AG04449 (cell line): ENCODE measurements around the gene RBM5.

Source experiments
- CTCF ChIA-PET: fragments of 350-600 bp; formaldehyde crosslinking; extraction: SDS; loops from one replicate; lab custom pipeline; 2021; ENCODE audit warnings: antibody characterized with exemption; lab: Yijun Ruan, JAX
- POLR2A ChIA-PET: fragments of 400-600, 350-600 bp; formaldehyde crosslinking; extraction: SDS; loops from one replicate; lab custom pipeline; 2020; ENCODE audit warnings: antibody characterized with exemption, inconsistent platforms; lab: Yijun Ruan, JAX
- DNase-seq: peaks from one replicate; pipeline ENCODE4 v3.0.0-alpha.2; 2010; ENCODE audit warnings: low read depth, low spot score
- H3K4me3 ChIP-seq: 2 replicates; pipeline ENCODE4 v1.5.1; 2011; ENCODE audit warnings: low read depth, mild to moderate bottlenecking, control low read depth, low read length
- TF ChIP-seq, protein P1 (sequence below): IDR thresholded peaks from one replicate; pipeline ENCODE4 v1.5.1; 2011; ENCODE audit warnings: mild to moderate bottlenecking, moderate library complexity, low read length, control low read depth, inconsistent platforms; ENCODE audit not compliant: insufficient read depth; ENCODE audit errors: missing control alignments

Gene RBM5

DNA sequence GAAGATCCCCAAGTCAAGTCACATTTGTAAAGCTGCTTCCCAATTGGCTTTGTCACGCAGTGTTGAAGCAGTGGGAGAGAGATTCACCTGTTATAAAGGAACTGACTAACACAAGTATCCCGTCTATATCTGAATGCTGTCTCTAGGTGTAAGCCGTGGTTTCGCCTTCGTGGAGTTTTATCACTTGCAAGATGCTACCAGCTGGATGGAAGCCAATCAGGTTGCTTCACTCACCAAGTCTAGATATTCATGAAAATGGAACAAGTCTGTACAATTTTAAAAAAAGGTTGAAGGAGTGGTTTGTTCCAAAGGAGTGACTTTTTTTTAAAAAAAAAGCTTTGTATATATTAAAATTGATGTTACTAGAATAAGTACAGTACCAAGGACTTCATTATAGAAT lies 11.7 kb downstream of the RBM5 start:
- TF ChIP-seq, protein P1, sequence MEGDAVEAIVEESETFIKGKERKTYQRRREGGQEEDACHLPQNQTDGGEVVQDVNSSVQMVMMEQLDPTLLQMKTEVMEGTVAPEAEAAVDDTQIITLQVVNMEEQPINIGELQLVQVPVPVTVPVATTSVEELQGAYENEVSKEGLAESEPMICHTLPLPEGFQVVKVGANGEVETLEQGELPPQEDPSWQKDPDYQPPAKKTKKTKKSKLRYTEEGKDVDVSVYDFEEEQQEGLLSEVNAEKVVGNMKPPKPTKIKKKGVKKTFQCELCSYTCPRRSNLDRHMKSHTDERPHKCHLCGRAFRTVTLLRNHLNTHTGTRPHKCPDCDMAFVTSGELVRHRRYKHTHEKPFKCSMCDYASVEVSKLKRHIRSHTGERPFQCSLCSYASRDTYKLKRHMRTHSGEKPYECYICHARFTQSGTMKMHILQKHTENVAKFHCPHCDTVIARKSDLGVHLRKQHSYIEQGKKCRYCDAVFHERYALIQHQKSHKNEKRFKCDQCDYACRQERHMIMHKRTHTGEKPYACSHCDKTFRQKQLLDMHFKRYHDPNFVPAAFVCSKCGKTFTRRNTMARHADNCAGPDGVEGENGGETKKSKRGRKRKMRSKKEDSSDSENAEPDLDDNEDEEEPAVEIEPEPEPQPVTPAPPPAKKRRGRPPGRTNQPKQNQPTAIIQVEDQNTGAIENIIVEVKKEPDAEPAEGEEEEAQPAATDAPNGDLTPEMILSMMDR, result no peak
- no peak overlapping the region for H3K4me3 ChIP-seq
- ChIA-PET CTCF (interaction anchor here (0.9 to 4.6 kb wide), 6 partner anchors 10 to 125 kb away, joined by 3 to 29 read pairs (median 6); partner anchors contain the start of gene GNAT1), POLR2A (no interaction called here)
- DNase-seq, result no peak

DNA sequence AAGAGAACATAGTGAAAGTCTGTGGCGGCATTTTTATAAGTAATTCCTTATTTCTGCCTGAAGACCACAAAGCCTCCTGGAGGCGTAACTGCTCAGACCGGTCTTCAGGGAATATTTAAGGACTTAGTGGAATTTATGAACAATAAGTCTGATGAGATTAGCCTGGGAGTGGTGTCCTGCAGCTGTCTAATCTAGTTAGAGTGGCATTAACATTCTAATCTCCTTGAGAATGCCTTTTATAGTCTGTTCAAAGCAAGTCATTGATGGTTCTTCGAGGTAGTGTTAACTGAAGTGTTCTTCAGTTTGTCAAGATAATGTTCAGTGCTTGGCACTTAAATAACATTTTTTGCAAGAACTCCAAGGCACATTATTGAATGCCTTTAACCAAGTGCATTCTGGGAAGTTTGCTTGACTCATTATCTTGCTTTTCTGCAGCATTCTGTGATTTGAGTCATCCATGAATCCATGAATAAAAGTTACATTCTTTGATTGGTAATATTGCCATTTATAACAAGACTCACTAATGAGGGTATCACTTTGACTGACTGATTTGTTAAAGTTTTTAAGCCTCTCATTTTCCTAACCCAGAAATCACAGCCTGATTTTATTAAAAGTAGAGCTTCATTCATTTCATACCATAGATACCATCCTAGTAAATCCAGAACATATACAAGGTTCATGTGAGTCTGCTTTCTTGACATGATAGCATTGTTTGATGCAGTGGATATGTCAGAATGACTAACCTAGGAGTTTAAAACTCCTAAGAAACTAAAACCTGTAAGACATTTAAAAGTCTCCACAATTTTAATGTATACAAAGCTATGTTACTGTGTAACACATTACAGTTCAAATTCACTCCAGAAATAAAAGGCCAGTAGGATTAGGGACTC lies 12.5 kb downstream of the RBM5 start:
- TF ChIP-seq, protein P1, result no peak
- no peak overlapping the region for H3K4me3 ChIP-seq
- ChIA-PET CTCF (interaction anchor here (1.1 to 4.6 kb wide), 8 partner anchors 10 to 124 kb away, joined by 3 to 29 read pairs (median 6); partner anchors contain the start of gene GNAT1), POLR2A (no interaction called here)
- DNase-seq, result peak; percentile 29

DNA sequence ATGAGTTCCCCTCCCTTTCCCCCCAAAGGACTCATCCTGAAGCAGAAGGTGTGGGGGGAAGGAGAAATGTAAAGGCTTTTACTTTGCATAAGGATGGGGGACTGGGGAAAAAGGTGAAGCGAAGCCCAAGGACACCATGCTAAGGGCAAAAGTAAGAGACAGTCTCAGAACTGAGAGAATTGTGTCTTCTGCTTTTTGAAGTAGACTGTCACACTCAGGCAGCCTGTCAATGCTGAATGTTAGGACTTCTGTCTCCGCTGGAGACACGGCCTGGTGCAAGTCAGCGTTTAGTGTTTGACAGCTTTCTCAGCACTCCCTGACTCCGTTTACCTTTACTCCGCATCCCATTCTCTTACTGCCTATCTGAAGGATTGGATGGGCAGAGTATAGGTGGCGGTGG lies 13.8 kb downstream of the RBM5 start:
- ChIA-PET CTCF (interaction anchor here (1.3 to 4.6 kb wide), 4 partner anchors 9 to 18 kb away, joined by 3 to 29 read pairs (median 6); no protein-coding TSS in a partner anchor), POLR2A (no interaction called here)
- DNase-seq, result no peak
- no peak overlapping the region for H3K4me3 ChIP-seq
- TF ChIP-seq, protein P1, result no peak

DNA sequence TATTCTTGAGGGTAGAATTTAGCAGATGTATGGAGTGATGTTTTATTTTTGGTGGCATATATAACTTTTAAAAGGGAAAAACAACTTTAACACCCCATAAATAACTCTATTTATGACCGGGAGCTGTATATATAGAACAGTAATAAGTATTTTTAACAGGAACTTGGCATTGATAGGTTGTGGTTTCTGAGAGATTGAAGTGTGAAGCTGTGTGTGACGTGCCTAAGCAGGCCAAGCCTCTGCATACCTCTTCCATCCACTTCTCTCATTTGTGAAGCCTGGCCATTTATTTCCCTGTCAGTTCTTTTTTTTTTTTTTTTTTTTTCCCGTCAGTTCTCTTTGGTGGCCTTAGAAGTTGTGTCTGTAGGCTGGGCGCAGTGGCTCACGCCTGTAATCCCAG lies 23.0 kb downstream of the RBM5 start:
- POLR2A ChIA-PET, result interaction anchor here (0.7 kb wide), 1 partner anchor 70 kb away, joined by 3 read pairs; no protein-coding TSS in a partner anchor
- CTCF ChIA-PET, result interaction anchor here (1.0 to 31.5 kb wide), 3 partner anchors 10 to 74 kb away, joined by 4 to 817 read pairs (median 21); partner anchors contain the start of gene GNAT1
- TF ChIP-seq, protein P1, result no peak

DNA sequence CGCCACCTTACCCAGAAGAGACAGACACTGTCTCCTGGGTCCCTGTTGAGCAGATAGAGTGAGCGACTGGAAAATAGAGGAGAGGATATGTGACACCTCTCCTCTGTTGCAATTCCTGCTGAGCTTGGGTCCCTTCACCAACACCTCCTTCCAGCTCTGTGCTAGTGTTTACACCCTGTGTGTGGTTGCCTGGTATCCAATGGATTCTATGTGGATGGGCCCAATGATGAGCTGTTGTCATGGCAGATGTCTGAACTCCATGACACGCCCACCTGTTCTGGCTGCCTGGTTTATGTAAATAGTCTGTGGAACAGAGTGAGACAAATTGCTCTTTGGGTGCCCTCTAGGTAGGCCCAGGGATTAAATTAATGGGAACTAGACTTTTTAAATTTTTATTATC lies 23.7 kb downstream of the RBM5 start:
- TF ChIP-seq, protein P1, result no peak
- no peak overlapping the region for H3K4me3 ChIP-seq
- POLR2A ChIA-PET, result no interaction called here
- DNase-seq, result no peak
- CTCF ChIA-PET, result interaction anchor here (3.5 to 31.5 kb wide), 2 partner anchors 9 to 74 kb away, joined by 21 to 817 read pairs; partner anchors contain the start of gene GNAT1

More for the DNA sequence above, 23.0 kb downstream of the RBM5 start:
- H3K4me3 ChIP-seq, result no peak overlapping the region
- no peak for DNase-seq

DNA sequence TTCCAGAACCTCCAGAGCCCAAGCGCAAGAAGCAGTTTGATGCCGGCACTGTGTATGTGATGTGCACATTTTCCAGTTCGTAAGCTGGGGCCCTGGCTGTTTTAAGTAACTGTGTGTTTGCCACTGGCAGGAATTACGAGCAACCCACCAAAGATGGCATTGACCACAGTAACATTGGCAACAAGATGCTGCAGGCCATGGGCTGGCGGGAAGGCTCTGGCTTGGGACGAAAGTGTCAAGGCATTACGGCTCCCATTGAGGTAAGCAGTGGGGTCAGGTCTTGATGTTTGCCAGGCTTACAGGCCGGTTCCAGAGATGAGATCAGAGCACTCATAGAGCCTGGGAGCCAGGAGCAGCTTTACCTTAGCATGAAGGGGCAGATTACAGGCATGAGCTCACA lies 28.4 kb downstream of the RBM5 start:
- no peak overlapping the region for H3K4me3 ChIP-seq
- TF ChIP-seq, protein P1, result no peak
- ChIA-PET CTCF (interaction anchor here (1.1 to 31.5 kb wide), 4 partner anchors 8 to 101 kb away, joined by 3 to 817 read pairs (median 5); partner anchors contain the start of gene GNAT1), POLR2A (no interaction called here)
- DNase-seq, result no peak
